ENCODE measurements around the gene F3.

The F3 gene

GRCh38 chr1:94552071-94552586, 10.6 kb upstream of the F3 start:
- DNase-seq (ENCODE audit: low spot score) = no peak

- no peak for DNase-seq (ENCODE audit: low spot score)
Measured at GRCh38 chr1:94551449-94551848, 9.9 kb upstream of the F3 start.

GRCh38 chr1:94550800-94551241, 9.3 kb upstream of the F3 start:
- DNase-seq (ENCODE audit: low spot score) = no peak

- no peak for DNase-seq (ENCODE audit: low spot score)
Measured at GRCh38 chr1:94550396-94550795, 8.8 kb upstream of the F3 start.

- no peak for DNase-seq (ENCODE audit: low spot score)
Measured at GRCh38 chr1:94549706-94550105, 8.1 kb upstream of the F3 start.

- DNase-seq (ENCODE audit: low spot score) = no peak
Measured at GRCh38 chr1:94544706-94545490, 3.3 kb upstream of the F3 start.

GRCh38 chr1:94543893-94544635, 2.5 kb upstream of the F3 start:
- no peak for DNase-seq (ENCODE audit: low spot score)

- DNase-seq (ENCODE audit: low spot score) = no peak
Measured at GRCh38 chr1:94543001-94543400, 1.4 kb upstream of the F3 start.

GRCh38 chr1:94542088-94542870, 720 bp upstream of the F3 start:
- no peak for DNase-seq (ENCODE audit: low spot score)

GRCh38 chr1:94540440-94541245, 916 bp downstream of the F3 start:
- no peak for DNase-seq (ENCODE audit: low spot score)

GRCh38 chr1:94539496-94539895, 2.1 kb downstream of the F3 start:
- DNase-seq (ENCODE audit: low spot score) = no peak

- DNase-seq (ENCODE audit: low spot score) = no peak
Measured at GRCh38 chr1:94538243-94538827, 3.2 kb downstream of the F3 start.

- DNase-seq (ENCODE audit: low spot score) = no peak
Measured at GRCh38 chr1:94537254-94537653, 4.3 kb downstream of the F3 start.

GRCh38 chr1:94535879-94536278, 5.7 kb downstream of the F3 start:
- DNase-seq (ENCODE audit: low spot score) = no peak

- no peak for DNase-seq (ENCODE audit: low spot score)
Measured at GRCh38 chr1:94535095-94535494, 6.5 kb downstream of the F3 start.

- DNase-seq (ENCODE audit: low spot score) = no peak
Measured at GRCh38 chr1:94532077-94532476, 9.5 kb downstream of the F3 start.

- DNase-seq (ENCODE audit: low spot score) = no peak
Measured at GRCh38 chr1:94531664-94532063, 9.9 kb downstream of the F3 start.

- DNase-seq (ENCODE audit: low spot score) = no peak
Measured at GRCh38 chr1:94530373-94530878, 11.1 kb downstream of the F3 start.

- no peak for DNase-seq (ENCODE audit: low spot score)
Measured at GRCh38 chr1:94529416-94529815, 12.1 kb downstream of the F3 start.

GRCh38 chr1:94528826-94529225, 12.7 kb downstream of the F3 start:
- no peak for DNase-seq (ENCODE audit: low spot score)

- no peak for DNase-seq (ENCODE audit: low spot score)
Measured at GRCh38 chr1:94528299-94528698, 13.3 kb downstream of the F3 start.
